IMR-90 (cell line): Measurements from ENCODE around the gene ZNF785. TPM values are rescaled to one million over a fixed set of nuclear protein-coding genes. Genes with fewer than 3 reads are reported as not detected.

Source experiments
- ATAC-seq: fragments of 200-7000 bp; cut with Tn5 transposase; 2 replicates; pipeline ENCODE4 v1.9.1; 2020; ENCODE audit warnings: low read depth, mild to moderate bottlenecking, moderate library complexity
- BruUV-seq: library from RNA; stranded (reverse); fragments of 400-500 nt; replicated peaks from 2 replicates; lab custom pipeline; 2021; lab: Mats Ljungman, UMichigan
- CTCF ChIA-PET: fragments of 300-600 bp; formaldehyde crosslinking; extraction: SDS; loops from one replicate; lab custom pipeline; 2021; ENCODE audit warnings: antibody characterized with exemption; lab: Yijun Ruan, JAX
- POLR2A ChIA-PET: fragments of 300-600 bp; sonication (Branson Sonifier 250); formaldehyde crosslinking; loops from one replicate; lab custom pipeline; 2022; ENCODE audit warnings: antibody characterized with exemption; ENCODE audit not compliant: unreplicated experiment; lab: Charles Lee
- DNase-seq: peaks from one replicate; pipeline ENCODE4 v3.0.0; 2013
- H2AFZ ChIP-seq: replicated peaks from 2 replicates; pipeline ENCODE3; 2013; ENCODE audit warnings: low read length, mild to moderate bottlenecking; ENCODE audit not compliant: poor library complexity
- H2AK5ac ChIP-seq: 2 replicates; pipeline ENCODE4 v1.6.1; 2013; ENCODE audit warnings: low read depth, low read length, inconsistent platforms
- H2AK9ac ChIP-seq: replicated peaks from 2 replicates; pipeline ENCODE3; 2013; ENCODE audit warnings: mild to moderate bottlenecking, low read depth, low read length, moderate library complexity; ENCODE audit not compliant: poor library complexity
- H2BK120ac ChIP-seq: 2 replicates; pipeline ENCODE4 v1.6.1; 2013; ENCODE audit warnings: low read depth, low read length, inconsistent platforms
- H2BK15ac ChIP-seq: 3 replicates; pipeline ENCODE4 v1.6.1; 2013; ENCODE audit warnings: low read depth, low read length, inconsistent platforms
- H2BK20ac ChIP-seq: 2 replicates; pipeline ENCODE4 v1.6.1; 2013; ENCODE audit warnings: low read depth, mild to moderate bottlenecking, inconsistent platforms, low read length, moderate library complexity
- H2BK5ac ChIP-seq: 2 replicates; pipeline ENCODE4 v1.6.1; 2013; ENCODE audit warnings: mild to moderate bottlenecking, low read depth, low read length, inconsistent platforms; ENCODE audit not compliant: poor library complexity, severe bottlenecking
- H3K14ac ChIP-seq: replicated peaks from 2 replicates; pipeline ENCODE4 v1.6.1; 2013; ENCODE audit warnings: low read depth, low read length, inconsistent platforms
- H3K18ac ChIP-seq: 2 replicates; pipeline ENCODE4 v1.6.1; 2013; ENCODE audit warnings: low read depth, low read length, control low read depth
- H3K23ac ChIP-seq: 2 replicates; pipeline ENCODE4 v1.6.1; 2013; ENCODE audit warnings: low read depth, low read length, inconsistent platforms
- H3K27ac ChIP-seq: 2 replicates; pipeline ENCODE4 v1.5.1; 2013; ENCODE audit warnings: mild to moderate bottlenecking, control low read depth, low read length; ENCODE audit not compliant: insufficient read depth
- H3K27me3 ChIP-seq: 2 replicates; pipeline ENCODE4 v1.6.1; 2013; ENCODE audit warnings: low read length; ENCODE audit not compliant: control insufficient read depth, insufficient read depth
- H3K36me3 ChIP-seq: 2 replicates; pipeline ENCODE4 v1.6.1; 2013; ENCODE audit warnings: low read length, mixed read lengths; ENCODE audit not compliant: control insufficient read depth, insufficient read depth
- H3K4ac ChIP-seq: 2 replicates; pipeline ENCODE4 v1.6.1; 2013; ENCODE audit warnings: low read depth, low read length, inconsistent platforms
- H3K4me1 ChIP-seq: 2 replicates; pipeline ENCODE4 v1.6.1; 2013; ENCODE audit warnings: low read length, mixed read lengths; ENCODE audit not compliant: control insufficient read depth, insufficient read depth
- H3K4me2 ChIP-seq: 2 replicates; pipeline ENCODE4 v1.6.1; 2013; ENCODE audit warnings: low read depth, mild to moderate bottlenecking, control low read depth, low read length, moderate library complexity
- H3K4me3 ChIP-seq: 2 replicates; pipeline ENCODE4 v1.5.1; 2013; ENCODE audit warnings: low read depth, mild to moderate bottlenecking, control low read depth, low read length, moderate library complexity; ENCODE audit not compliant: insufficient read depth
- H3K56ac ChIP-seq: 2 replicates; pipeline ENCODE4 v1.6.1; 2013; ENCODE audit warnings: low read length, inconsistent platforms; ENCODE audit not compliant: insufficient read depth; ENCODE audit errors: extremely low read depth
- H3K79me1 ChIP-seq, 2 experiments: 2 replicates each; pipeline ENCODE4 v1.6.1; 2013; ENCODE audit warnings: low read length in 2 of 2, inconsistent platforms in 1 of 2, low read depth in 1 of 2
- H3K9ac ChIP-seq: 2 replicates; pipeline ENCODE4 v1.6.1; 2013; ENCODE audit warnings: low read depth, low read length, control low read depth
- H3K9me1 ChIP-seq: 2 replicates; pipeline ENCODE4 v1.6.1; 2013; ENCODE audit warnings: low read length, inconsistent platforms; ENCODE audit not compliant: insufficient read depth
- H3K9me3 ChIP-seq: 2 replicates; pipeline ENCODE4 v1.6.1; 2013; ENCODE audit warnings: low read length; ENCODE audit not compliant: control insufficient read depth, insufficient read depth
- H4K20me1 ChIP-seq: 2 replicates; pipeline ENCODE4 v1.6.1; 2013; ENCODE audit warnings: low read length, inconsistent platforms; ENCODE audit not compliant: insufficient read depth
- H4K5ac ChIP-seq: 2 replicates; pipeline ENCODE4 v1.6.1; 2013; ENCODE audit warnings: mild to moderate bottlenecking, low read depth, low read length, control low read depth
- H4K8ac ChIP-seq, 2 experiments: 2 replicates each; pipeline ENCODE4 v1.6.1; 2013; ENCODE audit warnings: low read depth in 2 of 2, low read length in 2 of 2, control low read depth in 1 of 2, inconsistent platforms in 1 of 2
- H4K91ac ChIP-seq: 2 replicates; pipeline ENCODE4 v1.6.1; 2013; ENCODE audit warnings: low read depth, low read length, inconsistent platforms; ENCODE audit not compliant: insufficient read depth
- CEBPB ChIP-seq: IDR thresholded peaks from 2 replicates; pipeline ENCODE4 v1.6.1; 2012; ENCODE audit warnings: low read depth, low read length, improper control_type of control experiment
- MAFK ChIP-seq: IDR thresholded peaks from 2 replicates; pipeline ENCODE4 v1.6.1; 2012; ENCODE audit warnings: low read depth, low read length, improper control_type of control experiment
- MAZ ChIP-seq: IDR thresholded peaks from 2 replicates; pipeline ENCODE4 v1.6.1; 2012; ENCODE audit warnings: low read depth, mild to moderate bottlenecking, low read length, improper control_type of control experiment, moderate library complexity, borderline replicate concordance
- RCOR1 ChIP-seq: IDR thresholded peaks from 2 replicates; pipeline ENCODE4 v1.6.1; 2012; ENCODE audit warnings: mild to moderate bottlenecking, low read length, improper control_type of control experiment; ENCODE audit not compliant: insufficient replicate concordance
- USF2 ChIP-seq: fragments of 150-350 bp; IDR thresholded peaks from 2 replicates; pipeline ENCODE4 v1.6.1; 2017; ENCODE audit warnings: mild to moderate bottlenecking, antibody characterized with exemption, low read length, low read depth
- WGBS, 2 experiments: methylation state at CpG; one replicate each; pipeline versions ENCODE4 v1.1.5 to v1.1.7; 2013; ENCODE audit warnings: missing lambda C conversion rate in 2 of 2; ENCODE audit not compliant: insufficient read length in 1 of 2; ENCODE audit errors: extremely low coverage in 2 of 2; 5-methylcytosine and 5-hydroxymethylcytosine counted together
- dilution Hi-C: fragments of 300-500 bp; cut with HindIII; formaldehyde crosslinking; loops from one replicate; pipeline ENCODE4 v1.14.3; 2018; ENCODE audit warnings: low sequenced_read_pairs; ENCODE audit not compliant: unreplicated experiment
- in situ Hi-C: fragments of 300-500 bp; cut with MboI; formaldehyde crosslinking; loops from 3 replicates; pipeline ENCODE4 v1.14.3; 2019; ENCODE audit warnings: low sequenced_read_pairs, inconsistent platforms, mixed read lengths
- intact Hi-C: fragments of 100-400 bp; cut with micrococcal nuclease; formaldehyde crosslinking; loops from 2 replicates; pipeline ENCODE4 v1.10.0; 2022
- polyA plus RNA-seq, 3 experiments: library from polyadenylated mRNA; depleted of rRNA; stranded (reverse); fragments of >200 nt; gene quantifications; 2 replicates each; pipeline ENCODE4 v1.2.3, GENCODE V29; 2012; ENCODE audit warnings: low replicate concordance in 1 of 3
- total RNA-seq: library from RNA; depleted of rRNA; stranded (reverse); fragments of >200 nt; gene quantifications from 2 replicates; pipeline ENCODE4 v1.2.3, GENCODE V29; 2012

Gene ZNF785
- total and polyA plus RNA-seq, 2 of the 4 experiments (the other 2 are of a cell fraction) = 2.9 to 4.0 TPM

- TF ChIP-seq MAFK (no peak), USF2 (peak; percentile 71; the same call in 1 of the 2 replicates)
Measured at GRCh38 chr16:30585400-30586191, at the start of gene ZNF785 (continued).

GRCh38 chr16:30633526-30633925 lies 48.0 kb upstream of the ZNF785 start:
- H3K4ac ChIP-seq = peak overlapping the region; percentile 78
- TF ChIP-seq MAZ = no peak
- no peak for TF ChIP-seq RCOR1
- no peak for TF ChIP-seq CEBPB
- no peak for TF ChIP-seq USF2
- no peak overlapping the region for H2BK20ac ChIP-seq
- H2BK120ac ChIP-seq = no peak overlapping the region
- no peaks in the 10 kb centered on the region for H3K4me1 ChIP-seq
- H3K36me3 ChIP-seq = no peaks in the 10 kb centered on the region
- DNase-seq (no peak), ATAC-seq (no peak)
- H2BK15ac ChIP-seq = no peak overlapping the region; the same call in 2 of the 3 replicates
- no peaks in the 10 kb centered on the region for H3K27me3 ChIP-seq
- no peak overlapping the region for H3K23ac ChIP-seq
- in situ Hi-C loops (loop anchor here (5.0 kb wide), 1 partner anchor 186 kb away; the partner anchor contains the start of gene SEPHS2), intact Hi-C loops (no loop called here), dilution Hi-C loops (no loop called here)
- peak overlapping the region; percentile 85 for H2AK9ac ChIP-seq
- WGBS, 2 experiments = no CpG with 5 or more reads among the region's 17 CpGs
- peak overlapping the region; percentile 2; the same call in 1 of the 2 replicates for H3K9ac ChIP-seq
- H3K56ac ChIP-seq = peak overlapping the region; percentile 14; the same call in 1 of the 2 replicates
- H2AFZ ChIP-seq = peak overlapping the region; percentile 90
- peak overlapping the region; percentile 73; the same call in 1 of the 2 replicates for H2AK5ac ChIP-seq
- H4K91ac ChIP-seq = 0 out of 2 replicates have a peak overlapping the region, but pooled peaks have one; percentile 54
- CTCF ChIA-PET = interaction anchor here (1.0 kb wide), 1 partner anchor 17 kb away, joined by 3 read pairs; the partner anchor contains the start of gene PRR14
- peaks cover 8 to 19% of the 10 kb centered on the region in 2 experiments; a peak in 3 of 4 replicates for H3K79me1 ChIP-seq
- peak overlapping the region; percentile 41 for H3K4me2 ChIP-seq
- H3K9me3 ChIP-seq = no peaks in the 10 kb centered on the region
- H2BK5ac ChIP-seq = peak overlapping the region; percentile 63
- H3K9me1 ChIP-seq = no peaks in the 10 kb centered on the region; the same call in 1 of the 2 replicates
- no peak overlapping the region for H3K18ac ChIP-seq
- H3K14ac ChIP-seq = peak overlapping the region; percentile 75
- no TSS peak for BruUV-seq
- POLR2A ChIA-PET = no interaction called here
- H3K27ac ChIP-seq = peak overlapping the region; percentile 3
- peak overlapping the region; percentile 88 for H3K4me3 ChIP-seq
- H4K5ac ChIP-seq = peak overlapping the region; percentile 42
- H4K20me1 ChIP-seq = no peaks in the 10 kb centered on the region
- H4K8ac ChIP-seq = peak overlapping the region; percentile 50 to 91
